Liver (tissue), 9 donors: ENCODE data around the gene SOX13. TPM values are rescaled to one million over a fixed set of nuclear protein-coding genes. Genes with fewer than 3 reads are reported as not detected.

ENCODE experiments used
- DNase-seq: peaks from one replicate; pipeline ENCODE4 v3.0.0-alpha.2; 2017; ENCODE audit warnings: low spot score
- H3K27ac ChIP-seq, 2 donors: one replicate each; pipeline ENCODE4 v1.7.0; 2013; ENCODE audit warnings: inconsistent platforms in 2 of 2, low read length in 2 of 2, control low read depth in 1 of 2, low read depth in 1 of 2, mild to moderate bottlenecking in 1 of 2
- H3K27me3 ChIP-seq, 4 donors: one replicate each; pipeline versions ENCODE4 v1.6.1 to v1.7.0; 2013; ENCODE audit warnings: low read length in 3 of 4, inconsistent platforms in 1 of 4, mild to moderate bottlenecking in 1 of 4, moderate library complexity in 1 of 4; ENCODE audit not compliant: control insufficient read depth in 4 of 4, insufficient read depth in 4 of 4
- H3K36me3 ChIP-seq, 4 donors: one replicate each; pipeline versions ENCODE4 v1.6.1 to v1.7.0; 2013; ENCODE audit warnings: low read length in 3 of 4, mild to moderate bottlenecking in 3 of 4, low read depth in 1 of 4, moderate library complexity in 1 of 4; ENCODE audit not compliant: control insufficient read depth in 4 of 4, insufficient read depth in 3 of 4
- H3K4me1 ChIP-seq, 4 donors: one replicate each; pipeline versions ENCODE4 v1.6.1 to v1.7.0; 2013; ENCODE audit warnings: low read length in 3 of 4, mild to moderate bottlenecking in 3 of 4, moderate library complexity in 1 of 4; ENCODE audit not compliant: control insufficient read depth in 4 of 4, insufficient read depth in 4 of 4
- H3K4me3 ChIP-seq, 3 donors: one replicate each; pipeline versions ENCODE4 v1.6.1 to v1.7.0; 2013; ENCODE audit warnings: low read length in 3 of 3, control low read depth in 1 of 3, low read depth in 1 of 3, mild to moderate bottlenecking in 1 of 3
- H3K9ac ChIP-seq, 2 donors: one replicate each; pipeline ENCODE4 v1.7.0; 2013; ENCODE audit warnings: low read length in 2 of 2, mild to moderate bottlenecking in 2 of 2, moderate library complexity in 2 of 2, control low read depth in 1 of 2, low read depth in 1 of 2
- H3K9me3 ChIP-seq, 4 donors: one replicate each; pipeline versions ENCODE4 v1.6.1 to v1.7.0; 2013; ENCODE audit warnings: low read length in 3 of 4; ENCODE audit not compliant: control insufficient read depth in 4 of 4
- ATF3 ChIP-seq: IDR thresholded peaks from 2 replicates; pipeline ENCODE4 v1.6.1; 2016; ENCODE audit warnings: antibody characterized with exemption
- CTCF ChIP-seq: fragments of 150-350 bp; IDR thresholded peaks from 2 replicates; pipeline ENCODE4 v1.5.1; 2017; ENCODE audit warnings: improper control_type of control experiment, low read depth, low read length; ENCODE audit not compliant: missing input control
- EGR1 ChIP-seq, 2 donors: IDR thresholded peaks; 2 replicates each; pipeline ENCODE4 v1.6.1; 2016 to 2018; ENCODE audit warnings: antibody characterized with exemption in 2 of 2, low read depth in 2 of 2
- FOXA1 ChIP-seq: IDR thresholded peaks from 2 replicates; pipeline ENCODE4 v1.6.1; 2016; ENCODE audit warnings: antibody characterized with exemption
- FOXA2 ChIP-seq: IDR thresholded peaks from 2 replicates; pipeline ENCODE4 v1.6.1; 2016; ENCODE audit warnings: antibody characterized with exemption
- GABPA ChIP-seq, 2 donors: IDR thresholded peaks in 1 of 2; conservative IDR thresholded peaks in 1 of 2; 2 replicates each; pipeline ENCODE4 v1.6.1; 2016; ENCODE audit warnings: antibody characterized with exemption in 2 of 2, mild to moderate bottlenecking in 1 of 2, moderate library complexity in 1 of 2
- HNF4A ChIP-seq, 2 donors: conservative IDR thresholded peaks; 2 replicates each; pipeline ENCODE4 v1.6.1; 2016; ENCODE audit warnings: antibody characterized with exemption in 2 of 2, mild to moderate bottlenecking in 2 of 2
- HNF4G ChIP-seq: IDR thresholded peaks from 2 replicates; pipeline ENCODE4 v1.6.1; 2016; ENCODE audit warnings: antibody characterized with exemption
- JUND ChIP-seq, 2 donors: IDR thresholded peaks; 2 replicates each; pipeline ENCODE4 v1.6.1; 2016; ENCODE audit warnings: antibody characterized with exemption in 2 of 2
- MAX ChIP-seq: IDR thresholded peaks from 2 replicates; pipeline ENCODE4 v1.6.1; 2016; ENCODE audit warnings: antibody characterized with exemption
- NR2F2 ChIP-seq: IDR thresholded peaks from 2 replicates; pipeline ENCODE4 v1.6.1; 2016; ENCODE audit warnings: antibody characterized with exemption
- RAD21 ChIP-seq, 2 donors: IDR thresholded peaks; 2 replicates each; pipeline ENCODE4 v1.6.1; 2016; ENCODE audit warnings: antibody characterized with exemption in 2 of 2, mild to moderate bottlenecking in 2 of 2
- REST ChIP-seq: IDR thresholded peaks from 2 replicates; pipeline ENCODE4 v1.6.1; 2016; ENCODE audit warnings: antibody characterized with exemption, mild to moderate bottlenecking
- RXRA ChIP-seq, 2 donors: IDR thresholded peaks; 2 replicates each; pipeline ENCODE4 v1.6.1; 2017 to 2018; ENCODE audit warnings: antibody characterized with exemption in 2 of 2, mild to moderate bottlenecking in 1 of 2
- SP1 ChIP-seq: IDR thresholded peaks from 2 replicates; pipeline ENCODE4 v1.6.1; 2018; ENCODE audit warnings: antibody characterized with exemption, mild to moderate bottlenecking
- TAF1 ChIP-seq: conservative IDR thresholded peaks from 2 replicates; pipeline ENCODE4 v1.6.1; 2016; ENCODE audit warnings: antibody characterized with exemption, mild to moderate bottlenecking
- YY1 ChIP-seq: IDR thresholded peaks from 2 replicates; pipeline ENCODE4 v1.6.1; 2016; ENCODE audit warnings: antibody characterized with exemption, mild to moderate bottlenecking
- ZBTB33 ChIP-seq: IDR thresholded peaks from 2 replicates; pipeline ENCODE4 v1.6.1; 2016; ENCODE audit warnings: antibody characterized with exemption
- WGBS: extraction: QIAGEN DNeasy Blood & Tissue Kit; methylation state at CpG from one replicate; pipeline ENCODE4 v1.1.7; 2013; 5-methylcytosine and 5-hydroxymethylcytosine counted together
- polyA plus RNA-seq, 2 donors: library from polyadenylated mRNA; stranded (reverse) in 1 of 2; unstranded in 1 of 2; fragments of 200-250 nt in 1 of 2; fragments of >200 nt in 1 of 2; fragmentation: Nextera tagmentation in 1 of 2; extraction: Ambion mirVana in 1 of 2; gene quantifications; one replicate each; pipeline versions ENCODE4 v1.2.1 to v1.2.3, GENCODE V29; 2013 to 2015
- total RNA-seq, 2 donors: library from RNA; depleted of rRNA; stranded (reverse); fragments of >200 nt; gene quantifications; one replicate each; pipeline ENCODE4 v1.2.3, GENCODE V29; 2014
- donor health status: healthy.
- donor health status: healthy.
- donor health status: healthy.
- donor health status: healthy.
- donor health status: healthy.

SOX13 gene
- total and polyA plus RNA-seq, 4 donors = 7.8 to 15.5 (median 8.7) TPM

GRCh38 chr1:204131978-204132377 lies 59.1 kb downstream of the SOX13 start:
- no peak for DNase-seq
- Histone ChIP-seq H3K27ac (peak overlapping the region in 1 of 2 donors; percentile 83), H3K4me3 (no peak overlapping the region), H3K27me3 (no peaks in the 10 kb centered on the region), H3K36me3 (peaks cover 0 to 22% (median 19%) of the 10 kb centered on the region in 4 donors), H3K9ac (no peak overlapping the region), H3K4me1 (peaks cover 15 to 77% (median 62%) of the 10 kb centered on the region in 4 donors), H3K9me3 (no peaks in the 10 kb centered on the region)
- no peak for TF ChIP-seq MAX
- no peak for TF ChIP-seq RAD21 (IDR thresholded peaks at IDR 0.05)
- no peak for TF ChIP-seq ZBTB33
- TF ChIP-seq GABPA (IDR thresholded peaks at IDR 0.05 in 1 of 2, conservative IDR thresholded peaks at IDR 0.05 in 1 of 2) = no peak
- no peak for TF ChIP-seq HNF4A (conservative IDR thresholded peaks at IDR 0.05)
- no peak for TF ChIP-seq FOXA1
- TF ChIP-seq TAF1 = no peak
- TF ChIP-seq ATF3 = no peak
- TF ChIP-seq CTCF = no peak
- no peak for TF ChIP-seq JUND (IDR thresholded peaks at IDR 0.05)
- no peak for TF ChIP-seq HNF4G
- TF ChIP-seq NR2F2 = no peak
- no peak for TF ChIP-seq SP1
- no peak for TF ChIP-seq RXRA (IDR thresholded peaks at IDR 0.05)
- no peak for TF ChIP-seq REST
- TF ChIP-seq EGR1 (IDR thresholded peaks at IDR 0.05; ENCODE audit: low read depth in 2 of 2) = no peak
- no peak for TF ChIP-seq YY1
- TF ChIP-seq FOXA2 = no peak
- 94% methylated on average over 4 of the region's 4 CpGs for WGBS
